Mesothelial cell of epicardium (in vitro differentiated cells): ENCODE data around the gene NDUFB2. TPM values are rescaled to one million over a fixed set of nuclear protein-coding genes. Genes with fewer than 3 reads are reported as not detected.
A peak's percentile ranks its signal among the peaks of the same experiment; 100 is the strongest.

Experiments used
- DNase-seq, 2 experiments: peaks; one replicate each; pipeline ENCODE4 v3.0.0; 2021; ENCODE audit warnings: low spot score in 2 of 2; ENCODE audit not compliant: unreplicated experiment in 2 of 2
- H3K27ac Mint-ChIP-seq: 2 replicates; pipeline ENCODE4 v1.8.0; 2021; ENCODE audit warnings: mixed read lengths
- H3K27me3 Mint-ChIP-seq: 2 replicates; pipeline ENCODE4 v1.8.0; 2021; ENCODE audit warnings: low read depth, mixed read lengths
- H3K36me3 Mint-ChIP-seq: 2 replicates; pipeline ENCODE4 v1.8.0; 2021; ENCODE audit warnings: mixed read lengths
- H3K4me1 Mint-ChIP-seq: 2 replicates; pipeline ENCODE4 v1.8.0; 2021; ENCODE audit warnings: mixed read lengths
- H3K4me3 Mint-ChIP-seq: 2 replicates; pipeline ENCODE4 v1.8.0; 2021; ENCODE audit warnings: mild to moderate bottlenecking, moderate library complexity, mixed read lengths
- H3K9me3 Mint-ChIP-seq: 2 replicates; pipeline ENCODE4 v1.8.0; 2021; ENCODE audit warnings: mixed read lengths
- total RNA-seq: library from RNA; stranded (reverse); gene quantifications from 3 replicates; pipeline ENCODE4 v1.2.1, GENCODE V29; 2021
- TF ChIP-seq, protein P1 (sequence below): fragments of 200-600 bp; sonication (generic); IDR thresholded peaks from one replicate; pipeline ENCODE4 v1.5.0; 2021; ENCODE audit warnings: antibody characterized with exemption; ENCODE audit not compliant: unreplicated experiment

Gene NDUFB2
- 115 to 129 TPM (median 120 TPM) in 3 replicates for total RNA-seq

GRCh38 chr7:140696680-140697446, at the start of gene NDUFB2:
TSS of gene NDUFB2 (plus strand) at chr7:140696708. CDS start at chr7:140696745, 37 bp downstream.
- H3K36me3 Mint-ChIP-seq = peaks cover 4% of the 10 kb centered on the region
- peaks cover 34% of the 10 kb centered on the region for H3K4me1 Mint-ChIP-seq
- TF ChIP-seq, protein P1, sequence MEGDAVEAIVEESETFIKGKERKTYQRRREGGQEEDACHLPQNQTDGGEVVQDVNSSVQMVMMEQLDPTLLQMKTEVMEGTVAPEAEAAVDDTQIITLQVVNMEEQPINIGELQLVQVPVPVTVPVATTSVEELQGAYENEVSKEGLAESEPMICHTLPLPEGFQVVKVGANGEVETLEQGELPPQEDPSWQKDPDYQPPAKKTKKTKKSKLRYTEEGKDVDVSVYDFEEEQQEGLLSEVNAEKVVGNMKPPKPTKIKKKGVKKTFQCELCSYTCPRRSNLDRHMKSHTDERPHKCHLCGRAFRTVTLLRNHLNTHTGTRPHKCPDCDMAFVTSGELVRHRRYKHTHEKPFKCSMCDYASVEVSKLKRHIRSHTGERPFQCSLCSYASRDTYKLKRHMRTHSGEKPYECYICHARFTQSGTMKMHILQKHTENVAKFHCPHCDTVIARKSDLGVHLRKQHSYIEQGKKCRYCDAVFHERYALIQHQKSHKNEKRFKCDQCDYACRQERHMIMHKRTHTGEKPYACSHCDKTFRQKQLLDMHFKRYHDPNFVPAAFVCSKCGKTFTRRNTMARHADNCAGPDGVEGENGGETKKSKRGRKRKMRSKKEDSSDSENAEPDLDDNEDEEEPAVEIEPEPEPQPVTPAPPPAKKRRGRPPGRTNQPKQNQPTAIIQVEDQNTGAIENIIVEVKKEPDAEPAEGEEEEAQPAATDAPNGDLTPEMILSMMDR = no peak
- no peaks in the 10 kb centered on the region for H3K9me3 Mint-ChIP-seq
- DNase-seq = peak; percentile 62 to 95
- peak within 1 kb of the TSS; percentile 98 for H3K4me3 Mint-ChIP-seq
- peak within 1 kb of the TSS; percentile 99 for H3K27ac Mint-ChIP-seq
- H3K27me3 Mint-ChIP-seq = no peaks in the 10 kb centered on the region

GRCh38 chr7:140646931-140647647, 49.4 kb upstream of the NDUFB2 start:
- no peaks in the 10 kb centered on the region for H3K36me3 Mint-ChIP-seq
- H3K4me1 Mint-ChIP-seq = peaks cover 14% of the 10 kb centered on the region
- H3K27ac Mint-ChIP-seq = no peak overlapping the region
- no peaks in the 10 kb centered on the region for H3K9me3 Mint-ChIP-seq
- no peak for DNase-seq
- no peak overlapping the region for H3K4me3 Mint-ChIP-seq
- TF ChIP-seq, protein P1 = no peak
- no peaks in the 10 kb centered on the region for H3K27me3 Mint-ChIP-seq

GRCh38 chr7:140649556-140650205, 46.8 kb upstream of the NDUFB2 start:
- Mint-ChIP-seq H3K4me3 (no peak overlapping the region), H3K4me1 (peaks cover 12% of the 10 kb centered on the region), H3K9me3 (no peaks in the 10 kb centered on the region), H3K27me3 (no peaks in the 10 kb centered on the region), H3K36me3 (no peaks in the 10 kb centered on the region), H3K27ac (no peak overlapping the region)
- TF ChIP-seq, protein P1 = no peak
- DNase-seq = no peak

GRCh38 chr7:140650367-140650766, 46.1 kb upstream of the NDUFB2 start:
- no peaks in the 10 kb centered on the region for H3K9me3 Mint-ChIP-seq
- H3K4me3 Mint-ChIP-seq = no peak overlapping the region
- peaks cover 12% of the 10 kb centered on the region for H3K4me1 Mint-ChIP-seq
- TF ChIP-seq, protein P1 = no peak
- no peak overlapping the region for H3K27ac Mint-ChIP-seq
- no peaks in the 10 kb centered on the region for H3K36me3 Mint-ChIP-seq
- DNase-seq = no peak
- no peaks in the 10 kb centered on the region for H3K27me3 Mint-ChIP-seq

DNA sequence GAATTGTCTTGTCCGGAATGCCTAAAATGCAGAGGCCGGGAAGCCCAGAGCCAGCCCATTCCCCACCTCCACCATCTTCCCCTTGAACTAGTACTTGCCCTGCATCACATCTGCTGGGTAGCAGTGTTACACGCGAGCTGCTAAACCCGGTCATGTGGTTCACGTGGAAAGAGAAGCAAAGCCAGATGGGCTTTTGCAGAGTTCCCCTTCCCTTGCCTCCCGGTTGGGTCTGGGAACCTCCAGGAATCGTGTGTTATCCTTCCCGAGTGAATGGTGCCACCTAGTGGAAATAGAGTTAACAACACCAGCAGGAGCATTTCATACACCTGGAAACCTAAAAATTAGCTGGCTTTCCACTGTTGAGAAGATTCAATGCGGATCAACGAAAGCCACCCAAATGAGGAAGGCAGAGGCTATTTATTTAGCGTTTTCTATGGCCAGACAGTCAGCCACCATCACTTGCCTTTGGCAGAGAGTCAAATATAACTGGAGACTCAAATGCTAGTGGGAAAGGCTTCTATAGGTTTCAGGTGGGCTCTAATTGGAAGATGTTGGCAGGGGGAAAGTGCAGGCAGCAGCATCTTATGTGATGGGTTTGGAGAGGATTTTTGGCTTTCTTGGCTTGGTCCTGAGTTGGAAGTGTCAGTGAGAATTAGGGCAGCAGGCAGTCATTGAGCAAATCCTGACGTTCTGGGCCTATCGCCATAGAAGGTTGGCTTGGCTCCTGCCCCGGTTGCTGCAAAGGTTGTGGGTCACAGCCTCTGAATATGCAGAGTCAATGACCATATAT, 43.0 kb upstream of the NDUFB2 start:
- TF ChIP-seq, protein P1 = peak; percentile 75
- H3K27ac Mint-ChIP-seq = no peak overlapping the region
- no peaks in the 10 kb centered on the region for H3K27me3 Mint-ChIP-seq
- no peaks in the 10 kb centered on the region for H3K36me3 Mint-ChIP-seq
- peak; percentile 42 to 72 for DNase-seq
- no peak overlapping the region for H3K4me3 Mint-ChIP-seq
- no peaks in the 10 kb centered on the region for H3K9me3 Mint-ChIP-seq
- H3K4me1 Mint-ChIP-seq = peaks cover 25% of the 10 kb centered on the region
